Erythroblast (primary cell): ENCODE results near the gene B3GAT2.

Experiments used
- GATA1 ChIP-seq: IDR thresholded peaks from 2 replicates; pipeline ENCODE4 v1.6.1; 2011; ENCODE audit warnings: low read depth, mild to moderate bottlenecking, control low read depth, low read length, moderate library complexity
- POLR2A ChIP-seq: IDR thresholded peaks from 2 replicates; pipeline ENCODE4 v1.6.1; 2011; ENCODE audit warnings: mild to moderate bottlenecking, low read length

GRCh38 chr6:70864401-70864800, 92.5 kb downstream of the B3GAT2 start:
- TF ChIP-seq POLR2A, result no peak
- no peak for TF ChIP-seq GATA1
